Peyer's patch (tissue), 4 donors: ENCODE measurements around the gene RAB25. TPM values are rescaled to one million over a fixed set of nuclear protein-coding genes. Genes with fewer than 3 reads are reported as not detected.

Experiments used
- DNase-seq, 3 donors: peaks; one replicate each; pipeline ENCODE4 v3.0.0-alpha.2; 2017 to 2019
- H3K27ac ChIP-seq, 4 donors: fragments of 200-600 bp; sonication (generic); one replicate each; pipeline ENCODE4 v1.5.1; 2016 to 2019
- H3K27me3 ChIP-seq, 2 donors: fragments of 200-600 bp; sonication (generic); one replicate each; pipeline ENCODE4 v1.5.1; 2019
- H3K36me3 ChIP-seq, 3 donors: fragments of 200-600 bp; sonication (generic); one replicate each; pipeline ENCODE4 v1.5.1; 2016 to 2019
- H3K4me1 ChIP-seq, 4 donors: fragments of 200-600 bp; sonication (generic); one replicate each; pipeline ENCODE4 v1.5.1; 2016 to 2019
- H3K4me3 ChIP-seq, 4 donors: fragments of 200-600 bp; sonication (generic); 1 replicate in 3 of 4; 2 replicates in 1 of 4; pipeline ENCODE4 v1.5.1; 2016 to 2019; ENCODE audit warnings: mild to moderate bottlenecking in 1 of 4
- H3K9me3 ChIP-seq, 4 donors: fragments of 200-600 bp; sonication (generic); one replicate each; pipeline ENCODE4 v1.5.1; 2016 to 2019; ENCODE audit warnings: mild to moderate bottlenecking in 1 of 4
- POLR2A ChIP-seq, 2 donors: fragments of 450-650 bp; IDR thresholded peaks; one replicate each; pipeline ENCODE4 v1.5.1; 2017; ENCODE audit warnings: antibody characterized with exemption in 2 of 2, mild to moderate bottlenecking in 2 of 2, moderate library complexity in 2 of 2
- total RNA-seq, 4 donors: library from RNA; depleted of rRNA; stranded (reverse); fragments of >200 nt; gene quantifications; one replicate each; pipeline ENCODE4 v1.1.0, GENCODE V29; 2016
- TF ChIP-seq, protein P1 (sequence below), 6 experiments: fragments of 450-650 bp in 4 of 6; fragments of 200-600 bp in 2 of 6; sonication (generic) in 1 of 6; IDR thresholded peaks; one replicate each; pipeline ENCODE4 v1.5.1; 2017 to 2019; ENCODE audit warnings: antibody characterized with exemption in 6 of 6, mild to moderate bottlenecking in 3 of 6, moderate library complexity in 1 of 6

The RAB25 gene
- total RNA-seq, 4 donors from 2014 or later, result 96.6 to 188 (median 146) TPM

DNA sequence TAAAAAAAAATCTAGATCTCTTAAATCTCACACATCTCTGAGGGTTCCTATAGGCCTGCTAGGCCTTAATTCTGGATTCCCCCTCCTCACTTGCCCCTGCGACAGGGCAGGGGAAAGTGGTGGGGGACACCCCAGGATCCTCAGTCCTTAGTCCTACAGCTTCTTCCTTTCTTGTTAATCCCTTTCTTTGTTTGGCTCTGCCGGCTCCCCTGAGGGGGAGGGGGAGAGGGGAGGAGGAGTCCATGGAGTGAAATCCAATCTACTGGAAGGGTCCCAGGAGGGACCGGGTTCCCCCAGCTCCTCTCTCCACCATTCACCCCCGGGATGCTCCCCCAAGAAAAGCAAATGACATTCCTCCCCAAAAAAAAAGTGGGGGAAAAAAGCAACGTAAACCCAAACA, 12.8 kb downstream of the RAB25 start:
- DNase-seq, result no peak
- no peaks in the 10 kb centered on the region for H3K4me1 ChIP-seq
- H3K9me3 ChIP-seq, result no peaks in the 10 kb centered on the region
- peaks cover 0 to 17% (median 0%) of the 10 kb centered on the region in 3 donors for H3K36me3 ChIP-seq
- H3K27ac ChIP-seq, result no peak overlapping the region
- H3K27me3 ChIP-seq, result no peaks in the 10 kb centered on the region
- no peak overlapping the region for H3K4me3 ChIP-seq
- TF ChIP-seq POLR2A (IDR thresholded peaks at IDR 0.05), result no peak
- TF ChIP-seq, protein P1, sequence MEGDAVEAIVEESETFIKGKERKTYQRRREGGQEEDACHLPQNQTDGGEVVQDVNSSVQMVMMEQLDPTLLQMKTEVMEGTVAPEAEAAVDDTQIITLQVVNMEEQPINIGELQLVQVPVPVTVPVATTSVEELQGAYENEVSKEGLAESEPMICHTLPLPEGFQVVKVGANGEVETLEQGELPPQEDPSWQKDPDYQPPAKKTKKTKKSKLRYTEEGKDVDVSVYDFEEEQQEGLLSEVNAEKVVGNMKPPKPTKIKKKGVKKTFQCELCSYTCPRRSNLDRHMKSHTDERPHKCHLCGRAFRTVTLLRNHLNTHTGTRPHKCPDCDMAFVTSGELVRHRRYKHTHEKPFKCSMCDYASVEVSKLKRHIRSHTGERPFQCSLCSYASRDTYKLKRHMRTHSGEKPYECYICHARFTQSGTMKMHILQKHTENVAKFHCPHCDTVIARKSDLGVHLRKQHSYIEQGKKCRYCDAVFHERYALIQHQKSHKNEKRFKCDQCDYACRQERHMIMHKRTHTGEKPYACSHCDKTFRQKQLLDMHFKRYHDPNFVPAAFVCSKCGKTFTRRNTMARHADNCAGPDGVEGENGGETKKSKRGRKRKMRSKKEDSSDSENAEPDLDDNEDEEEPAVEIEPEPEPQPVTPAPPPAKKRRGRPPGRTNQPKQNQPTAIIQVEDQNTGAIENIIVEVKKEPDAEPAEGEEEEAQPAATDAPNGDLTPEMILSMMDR (IDR thresholded peaks at IDR 0.05), result no peak

DNA sequence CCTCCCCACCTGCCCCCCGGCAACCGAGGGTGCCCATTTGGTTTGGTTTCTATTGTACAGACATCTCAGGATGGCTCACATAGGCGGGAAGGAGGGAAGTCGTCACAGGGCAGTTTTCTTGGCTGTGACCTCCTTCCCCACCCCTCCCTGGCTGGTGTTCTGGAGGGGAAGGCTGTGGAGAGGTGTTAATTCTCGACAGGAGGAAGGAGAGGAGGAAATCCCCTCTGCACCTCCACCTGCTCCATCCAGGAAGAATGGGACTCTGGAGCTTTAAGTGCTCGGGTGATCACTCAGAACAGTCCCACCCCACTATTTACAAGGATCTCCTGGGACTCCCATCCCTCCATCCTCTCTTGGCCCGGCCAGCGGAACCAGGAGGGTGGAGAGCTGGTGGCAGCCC, 13.7 kb downstream of the RAB25 start:
- H3K4me3 ChIP-seq, result no peak overlapping the region
- no peaks in the 10 kb centered on the region for H3K27me3 ChIP-seq
- no peaks in the 10 kb centered on the region for H3K9me3 ChIP-seq
- H3K4me1 ChIP-seq, result no peaks in the 10 kb centered on the region
- no peak for DNase-seq
- TF ChIP-seq POLR2A (IDR thresholded peaks at IDR 0.05), result no peak
- TF ChIP-seq, protein P1 (IDR thresholded peaks at IDR 0.05), result no peak
- no peak overlapping the region for H3K27ac ChIP-seq
- peaks cover 0 to 8% (median 0%) of the 10 kb centered on the region in 3 donors for H3K36me3 ChIP-seq

DNA sequence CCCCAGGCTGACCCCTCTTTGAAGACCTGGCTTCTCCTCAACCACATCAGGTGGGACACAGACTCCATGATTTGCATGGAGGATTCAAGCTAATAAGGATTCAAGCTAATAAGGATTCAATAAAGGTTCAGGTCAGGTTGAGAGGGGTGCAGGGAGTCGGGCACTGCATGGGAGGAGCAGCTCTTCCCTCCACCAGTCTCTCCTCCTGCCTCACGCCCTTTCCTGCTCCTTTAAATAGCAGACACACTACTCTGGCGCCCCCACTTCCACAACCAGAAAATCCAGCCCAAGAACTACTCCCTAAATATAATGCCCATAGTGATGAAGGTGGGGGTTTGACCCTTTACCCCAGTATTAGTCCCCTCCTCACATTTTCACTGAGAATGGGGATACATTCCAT, 14.2 kb downstream of the RAB25 start:
- Histone ChIP-seq H3K4me3 (no peak overlapping the region), H3K36me3 (peaks cover 0 to 5% (median 0%) of the 10 kb centered on the region in 3 donors), H3K4me1 (no peaks in the 10 kb centered on the region), H3K9me3 (no peaks in the 10 kb centered on the region), H3K27me3 (no peaks in the 10 kb centered on the region), H3K27ac (no peak overlapping the region)
- TF ChIP-seq POLR2A (IDR thresholded peaks at IDR 0.05), result no peak
- TF ChIP-seq, protein P1 (IDR thresholded peaks at IDR 0.05), result no peak
- DNase-seq, result no peak

DNA sequence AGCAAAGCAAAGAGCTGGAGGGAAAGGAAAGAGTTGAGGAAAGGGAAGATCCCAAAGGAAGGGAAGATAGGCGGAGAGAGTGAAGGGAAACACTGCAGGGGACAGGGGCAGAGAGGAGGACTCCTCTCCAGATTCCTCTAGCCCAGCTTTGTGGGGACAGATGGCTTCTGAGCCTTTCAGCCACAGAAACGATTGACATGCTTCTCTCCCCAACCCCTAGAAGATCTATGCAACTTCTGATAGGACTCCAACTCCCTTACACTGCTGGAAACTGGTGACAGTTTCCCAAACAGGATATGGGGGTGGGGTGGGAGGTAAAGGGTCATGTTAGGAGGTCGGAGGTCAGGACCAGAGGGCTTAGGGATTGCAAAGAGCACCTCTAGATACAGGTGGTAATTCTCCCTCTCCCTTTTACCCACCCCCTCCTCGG, 14.8 kb downstream of the RAB25 start:
- TF ChIP-seq POLR2A (IDR thresholded peaks at IDR 0.05), result no peak
- TF ChIP-seq, protein P1 (IDR thresholded peaks at IDR 0.05), result no peak
- no peaks in the 10 kb centered on the region for H3K9me3 ChIP-seq
- H3K4me3 ChIP-seq, result peak overlapping the region in 2 of 4 donors; percentile 46 to 48
- H3K4me1 ChIP-seq, result no peaks in the 10 kb centered on the region
- DNase-seq, result no peak
- H3K36me3 ChIP-seq, result no peaks in the 10 kb centered on the region
- no peak overlapping the region for H3K27ac ChIP-seq
- no peaks in the 10 kb centered on the region for H3K27me3 ChIP-seq

DNA sequence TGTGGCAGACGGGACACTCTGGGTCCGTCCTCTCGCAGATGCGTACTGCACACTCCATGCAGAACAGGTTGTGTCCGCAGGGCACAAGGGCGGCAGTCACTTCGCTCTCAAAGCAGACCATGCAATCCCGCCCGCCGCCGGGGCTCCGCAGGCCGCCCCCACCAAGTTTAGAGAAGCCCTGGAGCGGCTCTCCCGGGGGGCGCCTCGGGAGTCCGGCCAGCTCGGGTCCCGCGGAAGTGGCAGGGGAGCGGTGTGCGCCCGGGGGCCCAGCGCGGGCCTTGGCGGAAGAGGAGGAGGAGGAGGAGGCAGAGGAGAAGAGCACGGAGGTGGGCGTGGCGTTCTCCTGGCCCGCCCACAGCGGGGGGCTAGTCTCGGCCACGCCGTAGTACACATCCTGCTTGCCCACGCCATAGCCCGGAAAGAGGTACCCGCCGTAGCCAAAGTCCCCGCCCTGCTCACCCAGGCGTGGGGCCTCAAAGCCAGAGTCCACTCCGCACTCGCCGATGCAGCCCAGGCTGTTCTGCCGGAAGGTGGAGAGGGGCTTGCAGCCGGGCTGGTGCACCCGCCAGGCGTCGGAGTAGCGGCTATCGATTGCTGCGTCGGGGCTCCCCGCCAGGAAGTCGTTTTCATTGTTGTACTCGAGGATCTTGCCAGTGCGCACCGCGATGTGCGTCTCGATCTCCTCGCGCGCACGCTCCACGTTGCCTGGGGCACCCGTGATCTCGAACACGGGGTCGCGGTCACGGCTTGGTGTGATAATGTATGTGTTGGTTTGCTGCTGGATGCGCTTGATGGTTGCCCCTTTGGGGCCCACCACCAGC, 15.9 kb downstream of the RAB25 start:
- DNase-seq, result peak in 2 of 3 donors; percentile 60 to 73
- peak overlapping the region in 2 of 4 donors; percentile 30 to 38 for H3K27ac ChIP-seq
- H3K4me3 ChIP-seq, result peak overlapping the region; percentile 41 to 48 (median 46)
- H3K36me3 ChIP-seq, result no peaks in the 10 kb centered on the region
- TF ChIP-seq, protein P1 (IDR thresholded peaks at IDR 0.05), result no peak
- no peak for TF ChIP-seq POLR2A (IDR thresholded peaks at IDR 0.05)
- H3K27me3 ChIP-seq, result no peaks in the 10 kb centered on the region
- H3K9me3 ChIP-seq, result no peaks in the 10 kb centered on the region
- H3K4me1 ChIP-seq, result peaks cover 0 to 5% (median under 1%) of the 10 kb centered on the region in 4 donors
